Heart right ventricle (tissue), 16 donors: ENCODE results near the gene APPBP2. TPM values are rescaled to one million over a fixed set of nuclear protein-coding genes. Genes with fewer than 3 reads are reported as not detected.
"Not testable (repeated sequence)": the region's sequence is repeated elsewhere in the genome, so short reads cannot be mapped to it uniquely, and the experiment has no call there.

Experiments
- ATAC-seq, 8 donors: fragments of 200-7000 bp; cut with Tn5 transposase; one replicate each; pipeline ENCODE4 v1.9.1; 2020; ENCODE audit warnings: mild to moderate bottlenecking in 8 of 8, moderate library complexity in 8 of 8, moderate number of reproducible peaks in 1 of 8
- DNase-seq, 2 donors: peaks; one replicate each; pipeline ENCODE4 v3.0.0-alpha.2; 2020
- H3K27ac ChIP-seq, 10 donors: fragments of 200-600 bp; sonication (generic) in 2 of 10; one replicate each; pipeline versions ENCODE4 v1.5.0 to v1.8.0; 2020 to 2022; ENCODE audit warnings: mild to moderate bottlenecking in 3 of 10
- H3K27me3 ChIP-seq, 7 donors: fragments of 200-600 bp; one replicate each; pipeline ENCODE4 v1.8.0; 2021 to 2022; ENCODE audit warnings: mild to moderate bottlenecking in 2 of 7
- H3K36me3 ChIP-seq, 9 donors: fragments of 200-600 bp; sonication (generic) in 1 of 9; one replicate each; pipeline versions ENCODE4 v1.5.0 to v1.8.0; 2020 to 2022; ENCODE audit warnings: mild to moderate bottlenecking in 2 of 9
- H3K4me1 ChIP-seq, 9 donors: fragments of 200-600 bp; sonication (generic) in 1 of 9; one replicate each; pipeline versions ENCODE4 v1.5.0 to v1.8.0; 2020 to 2022; ENCODE audit warnings: mild to moderate bottlenecking in 4 of 9
- H3K4me3 ChIP-seq, 10 donors: fragments of 200-600 bp; sonication (generic) in 2 of 10; one replicate each; pipeline versions ENCODE4 v1.5.0 to v1.8.0; 2020 to 2022; ENCODE audit warnings: mild to moderate bottlenecking in 7 of 10, moderate library complexity in 2 of 10
- H3K9me3 ChIP-seq, 11 donors: fragments of 200-600 bp in 10 of 11; sonication (generic) in 2 of 11; one replicate each; pipeline versions ENCODE4 v1.5.0 to v1.8.0; 2013 to 2022; ENCODE audit warnings: mild to moderate bottlenecking in 2 of 11, control low read depth in 1 of 11, moderate library complexity in 1 of 11
- WGBS, 2 donors: extraction: QIAGEN DNeasy Blood & Tissue Kit; methylation state at CpG; one replicate each; pipeline ENCODE4 v1.1.7; 2013; ENCODE audit warnings: inconsistent platforms in 1 of 2; 5-methylcytosine and 5-hydroxymethylcytosine counted together
- intact Hi-C, 10 donors: fragments of 100-400 bp; cut with DNase I; formaldehyde crosslinking; loops; one replicate each; pipeline versions ENCODE4 v1.11.1 to v1.14.2; 2022
- polyA plus RNA-seq, 2 donors: library from polyadenylated mRNA; stranded (reverse); fragments of 200-250 nt; gene quantifications; one replicate each; pipeline ENCODE4 v1.2.3, GENCODE V29; 2013
- total RNA-seq, 10 donors: library from RNA; stranded (reverse); fragmentation: NEBNext Ultra II Directional in 3 of 10; extraction: Animal tissue kit (Norgen Biotek cat#: 25700) in 3 of 10; gene quantifications; one replicate each; pipeline versions ENCODE4 v1.2.1 to v1.2.4, GENCODE V29; 2021 to 2023
- TF ChIP-seq, protein P1 (sequence below), 9 donors: fragments of 200-600 bp; sonication (generic) in 2 of 9; IDR thresholded peaks; one replicate each; pipeline versions ENCODE4 v1.5.0 to v1.8.0; 2021 to 2022; ENCODE audit warnings: antibody characterized with exemption in 9 of 9, mild to moderate bottlenecking in 5 of 9, moderate library complexity in 1 of 9
- donor health status: Arrhythmogenic right ventricular cardiomyopathy.
- donor health status: ischemic (EF 13 %, LVEDD 7.1; RV severe dilation, severe dysfunction).
- donor health status: healthy with polysubstance abuse.
- donor health status: DM: no; HTN: yes; CAD: no.
- donor health status: DM: no; HTN: no; CAD: no.
- donor health status: ischemic (EF 25% LVEDD 6.9; RV normal size, moderate dysfunction).
- donor health status: ischemic (EF 25% LVEDD 5.7; RV mildly dilated, moderate dysfunction).
- donor health status: healthy.
- donor health status: DM: yes; HTN: yes; CAD: no.
- donor health status: Ischemic cardiomyopathy.
- donor health status: ischemic (EF 35%, LVEDD 5.7; RV mildly dilated, moderate dysfunction).
- donor health status: nonischemic (EF 11% LVEDD 7.7; RV severe dilation, severe dysfunction).
- donor health status: DM: yes; HTN: yes; CAD: no.
- donor health status: PGD.
- donor health status: ischemic (EF 29% LVEDD 5.4; RV normal size, mild dysfunction).
- donor health status: nonischemic (EF 23%, LVEDD 6.1; RV moderate dilation, normal function).

Gene APPBP2
- total and polyA plus RNA-seq, 12 donors, result 4.6 to 22.8 (median 17.2) TPM

DNA sequence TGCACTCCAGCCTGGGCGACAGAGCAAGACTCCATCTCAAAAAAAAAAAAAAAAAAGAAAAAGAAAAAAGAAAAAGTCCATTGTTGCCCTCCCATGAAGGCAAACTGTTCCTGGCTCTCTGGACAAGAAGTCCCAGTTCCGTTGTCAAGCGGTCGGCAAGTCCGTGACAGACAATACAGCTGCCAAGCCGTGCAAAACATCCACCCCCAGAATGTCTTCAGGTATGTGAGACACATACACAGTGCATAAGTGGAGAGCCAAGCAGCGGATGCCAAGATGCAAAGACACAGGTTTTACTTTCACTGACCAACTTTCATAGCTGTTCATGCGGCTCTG, 33.6 kb upstream of the APPBP2 start:
- ATAC-seq, result no peak
- WGBS, 2 donors, result 95 to 96% methylated on average over 8 of the region's 8 CpGs
- H3K4me1 ChIP-seq, result no peaks in the 10 kb centered on the region
- no peak overlapping the region for H3K27ac ChIP-seq
- TF ChIP-seq, protein P1, sequence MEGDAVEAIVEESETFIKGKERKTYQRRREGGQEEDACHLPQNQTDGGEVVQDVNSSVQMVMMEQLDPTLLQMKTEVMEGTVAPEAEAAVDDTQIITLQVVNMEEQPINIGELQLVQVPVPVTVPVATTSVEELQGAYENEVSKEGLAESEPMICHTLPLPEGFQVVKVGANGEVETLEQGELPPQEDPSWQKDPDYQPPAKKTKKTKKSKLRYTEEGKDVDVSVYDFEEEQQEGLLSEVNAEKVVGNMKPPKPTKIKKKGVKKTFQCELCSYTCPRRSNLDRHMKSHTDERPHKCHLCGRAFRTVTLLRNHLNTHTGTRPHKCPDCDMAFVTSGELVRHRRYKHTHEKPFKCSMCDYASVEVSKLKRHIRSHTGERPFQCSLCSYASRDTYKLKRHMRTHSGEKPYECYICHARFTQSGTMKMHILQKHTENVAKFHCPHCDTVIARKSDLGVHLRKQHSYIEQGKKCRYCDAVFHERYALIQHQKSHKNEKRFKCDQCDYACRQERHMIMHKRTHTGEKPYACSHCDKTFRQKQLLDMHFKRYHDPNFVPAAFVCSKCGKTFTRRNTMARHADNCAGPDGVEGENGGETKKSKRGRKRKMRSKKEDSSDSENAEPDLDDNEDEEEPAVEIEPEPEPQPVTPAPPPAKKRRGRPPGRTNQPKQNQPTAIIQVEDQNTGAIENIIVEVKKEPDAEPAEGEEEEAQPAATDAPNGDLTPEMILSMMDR (IDR thresholded peaks at IDR 0.05), result no peak
- H3K9me3 ChIP-seq, result peaks cover 0 to 4% (median 0%) of the 10 kb centered on the region in 11 donors
- DNase-seq, result no peak
- intact Hi-C loops, result no loop called here
- H3K36me3 ChIP-seq, result no peaks in the 10 kb centered on the region
- no peaks in the 10 kb centered on the region for H3K27me3 ChIP-seq
- H3K4me3 ChIP-seq, result no peak overlapping the region

DNA sequence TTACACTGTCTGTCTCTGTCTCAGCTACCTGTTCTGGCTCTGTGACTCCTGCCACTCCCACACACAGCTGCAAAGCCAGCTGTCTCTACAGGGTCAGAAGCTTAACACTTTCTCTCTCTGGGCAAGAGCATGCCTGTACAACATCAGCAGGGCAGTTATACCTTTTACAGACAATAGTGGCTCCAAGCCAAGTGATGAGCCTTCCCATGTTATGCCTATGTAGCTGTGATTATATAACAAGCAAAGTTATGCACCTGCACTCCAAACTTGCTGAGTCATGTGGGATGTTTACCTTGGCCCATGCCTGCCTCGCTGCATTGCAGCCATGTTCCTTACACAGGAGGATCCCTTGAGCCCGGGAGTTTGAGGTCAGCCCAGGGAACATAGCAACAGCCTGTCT, 31.8 kb upstream of the APPBP2 start:
- intact Hi-C loops, result no loop called here
- TF ChIP-seq, protein P1 (IDR thresholded peaks at IDR 0.05), result no peak
- WGBS, 2 donors, result 84 to 86% methylated on average over 2 of the region's 2 CpGs

DNA sequence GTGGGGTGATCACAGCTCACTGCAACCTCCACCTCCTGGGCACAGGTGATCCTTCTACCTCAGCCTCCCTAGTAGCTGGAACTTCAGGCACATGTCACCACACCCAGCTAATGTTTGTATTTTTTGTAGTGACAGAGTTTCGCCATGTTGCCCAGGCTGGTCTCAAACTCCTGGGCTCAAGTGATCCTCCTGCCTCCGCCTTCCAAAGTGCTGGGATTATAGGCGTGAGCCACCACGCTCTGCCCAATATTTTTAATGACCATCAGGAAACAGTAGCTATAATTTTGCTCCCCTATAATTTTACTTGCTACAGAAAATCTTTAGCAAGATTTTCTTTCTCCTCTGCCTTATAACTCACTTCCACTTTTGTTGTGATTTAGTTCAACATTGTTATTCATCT, 29.7 kb upstream of the APPBP2 start:
- Histone ChIP-seq H3K4me1 (no peaks in the 10 kb centered on the region), H3K4me3 (no peak overlapping the region), H3K9me3 (peaks cover 0 to 12% (median 0%) of the 10 kb centered on the region in 11 donors), H3K27ac (no peak overlapping the region), H3K27me3 (no peaks in the 10 kb centered on the region), H3K36me3 (no peaks in the 10 kb centered on the region)
- ATAC-seq (no peak), DNase-seq (no peak)
- TF ChIP-seq, protein P1 (IDR thresholded peaks at IDR 0.05), result no peak
- 94 to 99% methylated on average over 4 of the region's 4 CpGs for WGBS, 2 donors
- intact Hi-C loops, result no loop called here

More for the DNA sequence above, 31.8 kb upstream of the APPBP2 start:
- Histone ChIP-seq H3K36me3 (no peaks in the 10 kb centered on the region), H3K27me3 (no peaks in the 10 kb centered on the region), H3K4me3 (no peak overlapping the region), H3K9me3 (peaks cover 0 to 12% (median 0%) of the 10 kb centered on the region in 11 donors), H3K27ac (no peak overlapping the region), H3K4me1 (no peaks in the 10 kb centered on the region)
- DNase-seq (no peak), ATAC-seq (no peak)

DNA sequence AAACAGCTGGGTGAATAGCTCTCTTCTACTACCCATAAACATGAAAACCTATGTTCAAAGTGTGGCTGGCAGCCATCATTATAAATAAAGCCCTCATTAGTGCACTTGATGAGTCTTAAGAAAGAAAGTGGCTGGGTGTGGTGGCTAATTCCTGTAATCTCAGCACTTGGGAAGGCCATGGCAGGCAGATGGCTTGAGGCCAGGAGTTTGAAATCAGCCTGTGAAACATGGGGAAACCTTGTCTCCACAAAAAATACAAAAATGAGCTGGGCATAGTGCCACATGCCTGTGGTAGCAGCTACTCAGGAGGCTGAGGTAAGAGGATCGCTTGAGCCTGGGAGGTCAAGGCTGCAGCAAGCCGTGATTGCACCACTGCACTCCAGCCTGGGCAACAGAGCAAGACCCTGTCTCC, 28.3 kb upstream of the APPBP2 start:
- intact Hi-C loops, result no loop called here
- TF ChIP-seq, protein P1 (IDR thresholded peaks at IDR 0.05), result no peak
- Histone ChIP-seq H3K9me3 (peaks cover 0 to 12% (median 0%) of the 10 kb centered on the region in 11 donors), H3K4me3 (no peak overlapping the region), H3K4me1 (no peaks in the 10 kb centered on the region), H3K27me3 (no peaks in the 10 kb centered on the region), H3K36me3 (no peaks in the 10 kb centered on the region), H3K27ac (no peak overlapping the region)
- WGBS, 2 donors, result 72 to 82% methylated on average over 2 of the region's 2 CpGs
- no peak for DNase-seq
- ATAC-seq, result no peak

DNA sequence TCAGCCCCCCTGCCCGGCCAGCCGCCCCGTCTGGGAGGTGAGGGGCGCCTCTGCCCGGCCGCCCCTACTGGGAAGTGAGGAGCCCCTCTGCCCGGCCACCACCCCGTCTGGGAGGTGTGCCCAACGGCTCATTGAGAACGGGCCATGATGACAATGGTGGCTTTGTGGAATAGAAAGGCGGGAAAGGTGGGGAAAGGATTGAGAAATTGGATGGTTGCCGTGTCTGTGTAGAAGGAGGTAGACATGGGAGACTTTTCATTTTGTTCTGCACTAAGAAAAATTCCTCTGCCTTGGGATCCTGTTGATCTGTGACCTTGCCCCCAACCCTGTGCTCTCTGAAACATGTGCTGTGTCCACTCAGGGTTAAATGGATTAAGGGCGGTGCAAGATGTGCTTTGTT, 26.2 kb upstream of the APPBP2 start:
- ATAC-seq, H3K4me3 ChIP-seq, H3K36me3 ChIP-seq, H3K27me3 ChIP-seq, H3K4me1 ChIP-seq, DNase-seq, intact Hi-C loops, H3K27ac ChIP-seq: not testable (repeated sequence)
- 92 to 96% methylated on average over 5 of the region's 13 CpGs for WGBS, 2 donors
- peaks cover 0 to 12% (median 0%) of the 10 kb centered on the region in 11 donors for H3K9me3 ChIP-seq
